Spleen (tissue), 7 donors: ENCODE data around the gene TUT7.

ENCODE experiments used
- POLR2A ChIP-seq, 3 donors: fragments of 450-650 bp; IDR thresholded peaks; one replicate each; pipeline ENCODE4 v1.5.1; 2017; ENCODE audit warnings: antibody characterized with exemption in 3 of 3, mild to moderate bottlenecking in 1 of 3
- POLR2AphosphoS5 ChIP-seq, 3 donors: sonication (generic); formaldehyde crosslinking; IDR thresholded peaks; one replicate each; pipeline ENCODE4 v1.5.1; 2017; ENCODE audit warnings: antibody characterized with exemption in 3 of 3
- TF ChIP-seq, protein P1 (sequence below), 11 experiments: fragments of 200-600 bp in 7 of 11; fragments of 450-650 bp in 4 of 11; sonication (generic) in 4 of 11; IDR thresholded peaks in 8 of 11; conservative IDR thresholded peaks in 3 of 11; 1 replicate in 7 of 11; 2 replicates in 4 of 11; pipeline versions ENCODE4 v1.4.0 to v1.8.0; 2016 to 2021; ENCODE audit warnings: antibody characterized with exemption in 11 of 11, inconsistent platforms in 4 of 11, mild to moderate bottlenecking in 1 of 11
- donor health status: DM: no; HTN: no; CAD: no; lungs with moderate emphysema.
- donor health status: DM: no; HTN: no; CAD: no.
- donor health status: DM: no; HTN: no; CAD: no.

- TF ChIP-seq, protein P1, sequence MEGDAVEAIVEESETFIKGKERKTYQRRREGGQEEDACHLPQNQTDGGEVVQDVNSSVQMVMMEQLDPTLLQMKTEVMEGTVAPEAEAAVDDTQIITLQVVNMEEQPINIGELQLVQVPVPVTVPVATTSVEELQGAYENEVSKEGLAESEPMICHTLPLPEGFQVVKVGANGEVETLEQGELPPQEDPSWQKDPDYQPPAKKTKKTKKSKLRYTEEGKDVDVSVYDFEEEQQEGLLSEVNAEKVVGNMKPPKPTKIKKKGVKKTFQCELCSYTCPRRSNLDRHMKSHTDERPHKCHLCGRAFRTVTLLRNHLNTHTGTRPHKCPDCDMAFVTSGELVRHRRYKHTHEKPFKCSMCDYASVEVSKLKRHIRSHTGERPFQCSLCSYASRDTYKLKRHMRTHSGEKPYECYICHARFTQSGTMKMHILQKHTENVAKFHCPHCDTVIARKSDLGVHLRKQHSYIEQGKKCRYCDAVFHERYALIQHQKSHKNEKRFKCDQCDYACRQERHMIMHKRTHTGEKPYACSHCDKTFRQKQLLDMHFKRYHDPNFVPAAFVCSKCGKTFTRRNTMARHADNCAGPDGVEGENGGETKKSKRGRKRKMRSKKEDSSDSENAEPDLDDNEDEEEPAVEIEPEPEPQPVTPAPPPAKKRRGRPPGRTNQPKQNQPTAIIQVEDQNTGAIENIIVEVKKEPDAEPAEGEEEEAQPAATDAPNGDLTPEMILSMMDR (IDR thresholded peaks at IDR 0.05 in 8 of 11, conservative IDR thresholded peaks at IDR 0.05 in 3 of 11): no peak
- TF ChIP-seq POLR2A (IDR thresholded peaks at IDR 0.05) (no peak), POLR2AphosphoS5 (IDR thresholded peaks at IDR 0.05) (no peak)
Measured at GRCh38 chr9:86241216-86241615, 113.0 kb downstream of the TUT7 start.
